WTC11 (cell line): ENCODE results near the gene PARK7. TPM values are rescaled to one million over a fixed set of nuclear protein-coding genes. Genes with fewer than 3 reads are reported as not detected.
A peak's percentile ranks its signal among the peaks of the same experiment; 100 is the strongest.
"Not testable (repeated sequence)": the region's sequence is repeated elsewhere in the genome, so short reads cannot be mapped to it uniquely, and the experiment has no call there.

Source experiments
- ATAC-seq: fragments of 200-7000 bp; cut with Tn5 transposase; 2 replicates; pipeline ENCODE4 v1.10.0; 2021; ENCODE audit warnings: mild to moderate bottlenecking, moderate library complexity
- CTCF ChIA-PET: fragments of 300-600 bp; sonication (Branson Sonifier 250); formaldehyde crosslinking; loops from one replicate; lab custom pipeline; 2021; ENCODE audit warnings: antibody characterized with exemption; lab: Charles Lee
- POLR2A ChIA-PET: fragments of 350-600 bp; sonication (Branson Sonifier 250); formaldehyde crosslinking; loops from one replicate; lab custom pipeline; 2021; ENCODE audit warnings: antibody characterized with exemption; lab: Charles Lee
- DNase-seq: peaks from one replicate; pipeline ENCODE4 v3.0.0; 2021; ENCODE audit warnings: low spot score
- H3K27ac Mint-ChIP-seq: 2 replicates; pipeline ENCODE4 v1.8.0; 2021; ENCODE audit warnings: mixed read lengths
- H3K27me3 Mint-ChIP-seq: 2 replicates; pipeline ENCODE4 v1.8.0; 2021; ENCODE audit warnings: low read depth, mild to moderate bottlenecking, moderate library complexity, mixed read lengths
- H3K36me3 Mint-ChIP-seq: 2 replicates; pipeline ENCODE4 v1.8.0; 2021; ENCODE audit warnings: mixed read lengths
- H3K4me1 Mint-ChIP-seq: 2 replicates; pipeline ENCODE4 v1.8.0; 2022; ENCODE audit warnings: mixed read lengths
- H3K4me3 Mint-ChIP-seq: 2 replicates; pipeline ENCODE4 v1.8.0; 2021; ENCODE audit warnings: mild to moderate bottlenecking, moderate library complexity, mixed read lengths
- H3K9me3 Mint-ChIP-seq: 2 replicates; pipeline ENCODE4 v1.8.0; 2021; ENCODE audit warnings: mixed read lengths
- EMX1 ChIP-seq: fragments of 250-450 bp; sonication (Bioruptor Pico); IDR thresholded peaks from 2 replicates; pipeline ENCODE4 v1.8.0; 2021; ENCODE audit warnings: mild to moderate bottlenecking
- ETV6 ChIP-seq: sonication (generic); formaldehyde crosslinking; IDR thresholded peaks from 2 replicates; pipeline ENCODE4 v1.8.1; 2022; ENCODE audit warnings: mild to moderate bottlenecking, missing genetic modification reagents
- GRHL2 ChIP-seq: fragments of 250-450 bp; sonication (Bioruptor Pico); IDR thresholded peaks from 2 replicates; pipeline ENCODE4 v1.8.0; 2022; ENCODE audit warnings: mild to moderate bottlenecking, moderate library complexity; ENCODE audit not compliant: insufficient replicate concordance, severe bottlenecking
- HMGA2 ChIP-seq: fragments of 250-450 bp; sonication (Bioruptor Pico); IDR thresholded peaks from 2 replicates; pipeline ENCODE4 v1.4.0; 2021; ENCODE audit warnings: mild to moderate bottlenecking, moderate library complexity
- JAZF1 ChIP-seq: fragments of 250-450 bp; sonication (Bioruptor Pico); IDR thresholded peaks from 2 replicates; pipeline ENCODE4 v1.9.0; 2021; ENCODE audit warnings: moderate library complexity, mild to moderate bottlenecking, inconsistent platforms
- NFATC4 ChIP-seq: fragments of 250-450 bp; sonication (Bioruptor Pico); IDR thresholded peaks from 2 replicates; pipeline ENCODE4 v1.9.0; 2021; ENCODE audit warnings: mild to moderate bottlenecking
- SMAD3 ChIP-seq: sonication (generic); formaldehyde crosslinking; IDR thresholded peaks from 2 replicates; pipeline ENCODE4 v1.8.0; 2022; ENCODE audit warnings: missing genetic modification reagents, mild to moderate bottlenecking, borderline replicate concordance
- TCF7 ChIP-seq: sonication (generic); formaldehyde crosslinking; IDR thresholded peaks from 2 replicates; pipeline ENCODE4 v1.8.0; 2022; ENCODE audit warnings: mild to moderate bottlenecking, low read depth, missing genetic modification reagents, moderate library complexity
- TEAD4 ChIP-seq: sonication (generic); formaldehyde crosslinking; IDR thresholded peaks from 2 replicates; pipeline ENCODE4 v1.8.0; 2022; ENCODE audit warnings: mild to moderate bottlenecking, missing genetic modification reagents
- ZNF232 ChIP-seq: sonication (generic); formaldehyde crosslinking; IDR thresholded peaks from 2 replicates; pipeline ENCODE4 v1.8.0; 2022; ENCODE audit warnings: mild to moderate bottlenecking, missing genetic modification reagents
- ZNF317 ChIP-seq: sonication (generic); formaldehyde crosslinking; IDR thresholded peaks from 2 replicates; pipeline ENCODE4 v1.8.1; 2023; ENCODE audit warnings: low read depth, mild to moderate bottlenecking, moderate library complexity, missing genetic modification reagents, borderline replicate concordance
- ZNF423 ChIP-seq: fragments of 250-450 bp; sonication (Bioruptor Pico); IDR thresholded peaks from 2 replicates; pipeline ENCODE4 v2.1.2; 2022; ENCODE audit warnings: mild to moderate bottlenecking, moderate library complexity
- ZNF671 ChIP-seq: fragments of 250-450 bp; sonication (Bioruptor Pico); IDR thresholded peaks from 2 replicates; pipeline ENCODE4 v1.8.0; 2021; ENCODE audit warnings: mild to moderate bottlenecking
- total RNA-seq: library from RNA; stranded (reverse); gene quantifications from 3 replicates; pipeline ENCODE4 v1.2.3, GENCODE V29; 2021
- TF ChIP-seq, protein P1 (sequence below): sonication (generic); formaldehyde crosslinking; IDR thresholded peaks from 2 replicates; pipeline ENCODE4 v1.8.1; 2022; ENCODE audit warnings: mild to moderate bottlenecking, moderate library complexity, missing genetic modification reagents
- TF ChIP-seq, protein P2 (sequence below): fragments of 250-450 bp; sonication (Bioruptor Pico); IDR thresholded peaks from 2 replicates; pipeline ENCODE4 v1.9.0; 2021; ENCODE audit warnings: moderate library complexity, mild to moderate bottlenecking, inconsistent platforms, borderline replicate concordance
- TF ChIP-seq, protein P3 (sequence below): sonication (generic); formaldehyde crosslinking; IDR thresholded peaks from 2 replicates; pipeline ENCODE4 v1.8.0; 2022; ENCODE audit warnings: mild to moderate bottlenecking, missing genetic modification reagents
- TF ChIP-seq, protein P4 (sequence below): sonication (generic); formaldehyde crosslinking; conservative IDR thresholded peaks from 2 replicates; pipeline ENCODE4 v1.8.1; 2022; ENCODE audit warnings: mild to moderate bottlenecking, missing genetic modification reagents
- TF ChIP-seq, protein P5 (sequence below): sonication (generic); formaldehyde crosslinking; IDR thresholded peaks from 2 replicates; pipeline ENCODE4 v1.8.0; 2022; ENCODE audit warnings: missing genetic modification reagents
- TF ChIP-seq, protein P6 (sequence below): sonication (generic); formaldehyde crosslinking; IDR thresholded peaks from 2 replicates; pipeline ENCODE4 v1.8.0; 2022; ENCODE audit warnings: mild to moderate bottlenecking, missing genetic modification reagents
- TF ChIP-seq, protein P7 (sequence below): sonication (generic); formaldehyde crosslinking; IDR thresholded peaks from 2 replicates; pipeline ENCODE4 v1.8.0; 2022; ENCODE audit warnings: mild to moderate bottlenecking, missing genetic modification reagents

The PARK7 gene
- total RNA-seq, 1 experiment from 2014 or later: 337 TPM

DNA sequence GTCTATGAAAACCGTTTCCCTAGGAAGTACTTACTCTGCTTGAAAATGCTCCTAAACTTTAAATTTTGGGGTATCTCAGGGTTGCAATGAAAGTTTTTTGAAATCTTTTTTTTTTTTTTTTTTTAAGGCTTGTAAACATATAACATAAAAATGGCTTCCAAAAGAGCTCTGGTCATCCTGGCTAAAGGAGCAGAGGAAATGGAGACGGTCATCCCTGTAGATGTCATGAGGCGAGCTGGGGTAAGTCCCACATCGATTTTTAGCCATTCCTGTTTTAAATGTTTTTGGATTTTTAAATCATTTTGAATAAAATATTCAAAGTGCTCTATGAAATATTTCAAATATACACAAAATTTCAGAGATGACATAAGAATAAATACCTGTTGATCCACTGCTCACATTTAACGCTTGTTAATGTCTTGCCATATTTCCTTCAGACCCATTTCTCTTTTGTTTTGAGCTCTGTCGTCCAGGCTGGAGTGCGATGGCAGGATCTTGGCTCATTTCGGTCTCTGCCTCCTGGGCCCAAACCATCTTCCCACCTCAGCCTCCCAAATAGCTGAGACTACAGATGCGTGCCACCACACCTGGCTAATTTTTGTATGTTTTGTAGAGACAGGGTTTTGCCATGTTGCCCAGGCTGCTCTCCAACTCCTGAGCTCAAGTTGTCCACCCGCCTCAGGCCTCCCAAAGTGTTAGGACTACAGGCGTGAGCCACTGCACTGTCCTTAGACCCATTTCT lies 1.3 kb downstream of the PARK7 start:
- ATAC-seq (no peak), DNase-seq (no peak)
- H3K9me3 Mint-ChIP-seq: no peaks in the 10 kb centered on the region
- H3K27me3 Mint-ChIP-seq: no peaks in the 10 kb centered on the region
- peak overlapping the region; percentile 100 for H3K4me3 Mint-ChIP-seq
- H3K27ac Mint-ChIP-seq: no peak overlapping the region
- TF ChIP-seq ZNF423 (CRISPR knock-in tag) (no peak), GRHL2 (CRISPR knock-in tag) (no peak), TCF7 (CRISPR knock-in tag) (no peak), ZNF671 (CRISPR knock-in tag) (no peak), SMAD3 (CRISPR knock-in tag) (no peak), ZNF232 (CRISPR knock-in tag) (no peak), ZNF317 (no peak), ETV6 (CRISPR knock-in tag) (no peak), NFATC4 (CRISPR knock-in tag) (no peak), HMGA2 (CRISPR knock-in tag) (no peak), EMX1 (CRISPR knock-in tag) (no peak), TEAD4 (CRISPR knock-in tag) (no peak), JAZF1 (CRISPR knock-in tag) (no peak)
- TF ChIP-seq, protein P1, sequence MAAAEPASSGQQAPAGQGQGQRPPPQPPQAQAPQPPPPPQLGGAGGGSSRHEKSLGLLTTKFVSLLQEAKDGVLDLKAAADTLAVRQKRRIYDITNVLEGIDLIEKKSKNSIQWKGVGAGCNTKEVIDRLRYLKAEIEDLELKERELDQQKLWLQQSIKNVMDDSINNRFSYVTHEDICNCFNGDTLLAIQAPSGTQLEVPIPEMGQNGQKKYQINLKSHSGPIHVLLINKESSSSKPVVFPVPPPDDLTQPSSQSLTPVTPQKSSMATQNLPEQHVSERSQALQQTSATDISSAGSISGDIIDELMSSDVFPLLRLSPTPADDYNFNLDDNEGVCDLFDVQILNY (CRISPR knock-in tag): no peak
- TF ChIP-seq, protein P2, sequence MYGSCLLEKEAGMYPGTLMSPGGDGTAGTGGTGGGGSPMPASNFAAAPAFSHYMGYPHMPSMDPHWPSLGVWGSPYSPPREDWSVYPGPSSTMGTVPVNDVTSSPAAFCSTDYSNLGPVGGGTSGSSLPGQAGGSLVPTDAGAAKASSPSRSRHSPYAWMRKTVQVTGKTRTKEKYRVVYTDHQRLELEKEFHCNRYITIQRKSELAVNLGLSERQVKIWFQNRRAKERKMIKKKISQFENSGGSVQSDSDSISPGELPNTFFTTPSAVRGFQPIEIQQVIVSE (CRISPR knock-in tag): no peak
- TF ChIP-seq, protein P3, sequence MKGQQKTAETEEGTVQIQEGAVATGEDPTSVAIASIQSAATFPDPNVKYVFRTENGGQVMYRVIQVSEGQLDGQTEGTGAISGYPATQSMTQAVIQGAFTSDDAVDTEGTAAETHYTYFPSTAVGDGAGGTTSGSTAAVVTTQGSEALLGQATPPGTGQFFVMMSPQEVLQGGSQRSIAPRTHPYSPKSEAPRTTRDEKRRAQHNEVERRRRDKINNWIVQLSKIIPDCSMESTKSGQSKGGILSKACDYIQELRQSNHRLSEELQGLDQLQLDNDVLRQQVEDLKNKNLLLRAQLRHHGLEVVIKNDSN: no peak
- TF ChIP-seq, protein P4, sequence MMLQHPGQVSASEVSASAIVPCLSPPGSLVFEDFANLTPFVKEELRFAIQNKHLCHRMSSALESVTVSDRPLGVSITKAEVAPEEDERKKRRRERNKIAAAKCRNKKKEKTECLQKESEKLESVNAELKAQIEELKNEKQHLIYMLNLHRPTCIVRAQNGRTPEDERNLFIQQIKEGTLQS: no peak
- TF ChIP-seq, protein P5, sequence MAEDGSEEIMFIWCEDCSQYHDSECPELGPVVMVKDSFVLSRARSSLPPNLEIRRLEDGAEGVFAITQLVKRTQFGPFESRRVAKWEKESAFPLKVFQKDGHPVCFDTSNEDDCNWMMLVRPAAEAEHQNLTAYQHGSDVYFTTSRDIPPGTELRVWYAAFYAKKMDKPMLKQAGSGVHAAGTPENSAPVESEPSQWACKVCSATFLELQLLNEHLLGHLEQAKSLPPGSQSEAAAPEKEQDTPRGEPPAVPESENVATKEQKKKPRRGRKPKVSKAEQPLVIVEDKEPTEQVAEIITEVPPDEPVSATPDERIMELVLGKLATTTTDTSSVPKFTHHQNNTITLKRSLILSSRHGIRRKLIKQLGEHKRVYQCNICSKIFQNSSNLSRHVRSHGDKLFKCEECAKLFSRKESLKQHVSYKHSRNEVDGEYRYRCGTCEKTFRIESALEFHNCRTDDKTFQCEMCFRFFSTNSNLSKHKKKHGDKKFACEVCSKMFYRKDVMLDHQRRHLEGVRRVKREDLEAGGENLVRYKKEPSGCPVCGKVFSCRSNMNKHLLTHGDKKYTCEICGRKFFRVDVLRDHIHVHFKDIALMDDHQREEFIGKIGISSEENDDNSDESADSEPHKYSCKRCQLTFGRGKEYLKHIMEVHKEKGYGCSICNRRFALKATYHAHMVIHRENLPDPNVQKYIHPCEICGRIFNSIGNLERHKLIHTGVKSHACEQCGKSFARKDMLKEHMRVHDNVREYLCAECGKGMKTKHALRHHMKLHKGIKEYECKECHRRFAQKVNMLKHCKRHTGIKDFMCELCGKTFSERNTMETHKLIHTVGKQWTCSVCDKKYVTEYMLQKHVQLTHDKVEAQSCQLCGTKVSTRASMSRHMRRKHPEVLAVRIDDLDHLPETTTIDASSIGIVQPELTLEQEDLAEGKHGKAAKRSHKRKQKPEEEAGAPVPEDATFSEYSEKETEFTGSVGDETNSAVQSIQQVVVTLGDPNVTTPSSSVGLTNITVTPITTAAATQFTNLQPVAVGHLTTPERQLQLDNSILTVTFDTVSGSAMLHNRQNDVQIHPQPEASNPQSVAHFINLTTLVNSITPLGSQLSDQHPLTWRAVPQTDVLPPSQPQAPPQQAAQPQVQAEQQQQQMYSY (CRISPR knock-in tag): no peak
- TF ChIP-seq, protein P6, sequence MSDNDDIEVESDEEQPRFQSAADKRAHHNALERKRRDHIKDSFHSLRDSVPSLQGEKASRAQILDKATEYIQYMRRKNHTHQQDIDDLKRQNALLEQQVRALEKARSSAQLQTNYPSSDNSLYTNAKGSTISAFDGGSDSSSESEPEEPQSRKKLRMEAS (CRISPR knock-in tag): no peak
- TF ChIP-seq, protein P7, sequence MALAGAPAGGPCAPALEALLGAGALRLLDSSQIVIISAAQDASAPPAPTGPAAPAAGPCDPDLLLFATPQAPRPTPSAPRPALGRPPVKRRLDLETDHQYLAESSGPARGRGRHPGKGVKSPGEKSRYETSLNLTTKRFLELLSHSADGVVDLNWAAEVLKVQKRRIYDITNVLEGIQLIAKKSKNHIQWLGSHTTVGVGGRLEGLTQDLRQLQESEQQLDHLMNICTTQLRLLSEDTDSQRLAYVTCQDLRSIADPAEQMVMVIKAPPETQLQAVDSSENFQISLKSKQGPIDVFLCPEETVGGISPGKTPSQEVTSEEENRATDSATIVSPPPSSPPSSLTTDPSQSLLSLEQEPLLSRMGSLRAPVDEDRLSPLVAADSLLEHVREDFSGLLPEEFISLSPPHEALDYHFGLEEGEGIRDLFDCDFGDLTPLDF (CRISPR knock-in tag): no peak
- H3K36me3 Mint-ChIP-seq: peaks cover 42% of the 10 kb centered on the region
- ChIA-PET CTCF (interaction anchor here (1.5 kb wide), 1 partner anchor 12 kb away, joined by 10 read pairs; no protein-coding TSS in a partner anchor), POLR2A (interaction anchor here (0.6 kb wide), 1 partner anchor 294 kb away, joined by 3 read pairs; no protein-coding TSS in a partner anchor)
- H3K4me1 Mint-ChIP-seq: peaks cover 11% of the 10 kb centered on the region; the same call in 1 of the 2 replicates

DNA sequence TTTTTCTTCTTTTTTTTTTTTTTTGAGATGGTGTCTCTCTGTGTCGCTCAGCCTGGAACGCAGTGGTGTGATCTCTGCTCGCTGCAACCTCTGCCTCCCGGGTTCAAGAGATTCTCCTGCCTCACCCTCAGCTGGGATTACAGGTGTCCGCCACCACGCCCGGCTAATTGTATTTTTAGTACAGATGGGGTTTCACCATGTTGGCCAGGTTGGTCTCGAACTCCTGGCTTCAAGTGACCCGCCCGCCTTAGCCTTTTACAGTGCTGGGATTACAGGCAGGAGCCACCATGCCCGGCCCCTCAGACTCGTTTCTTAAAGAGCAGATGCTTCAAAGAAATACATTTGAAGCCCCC lies 1.8 kb downstream of the PARK7 start:
- H3K36me3 Mint-ChIP-seq: peaks cover 42% of the 10 kb centered on the region
- H3K27me3 Mint-ChIP-seq, H3K27ac Mint-ChIP-seq, ATAC-seq, DNase-seq, POLR2A ChIA-PET, H3K9me3 Mint-ChIP-seq: not testable (repeated sequence)
- peaks cover 11% of the 10 kb centered on the region; the same call in 1 of the 2 replicates for H3K4me1 Mint-ChIP-seq
- CTCF ChIA-PET: interaction anchor here (1.5 kb wide), 1 partner anchor 12 kb away, joined by 10 read pairs; no protein-coding TSS in a partner anchor
- H3K4me3 Mint-ChIP-seq: peak overlapping the region; percentile 100

DNA sequence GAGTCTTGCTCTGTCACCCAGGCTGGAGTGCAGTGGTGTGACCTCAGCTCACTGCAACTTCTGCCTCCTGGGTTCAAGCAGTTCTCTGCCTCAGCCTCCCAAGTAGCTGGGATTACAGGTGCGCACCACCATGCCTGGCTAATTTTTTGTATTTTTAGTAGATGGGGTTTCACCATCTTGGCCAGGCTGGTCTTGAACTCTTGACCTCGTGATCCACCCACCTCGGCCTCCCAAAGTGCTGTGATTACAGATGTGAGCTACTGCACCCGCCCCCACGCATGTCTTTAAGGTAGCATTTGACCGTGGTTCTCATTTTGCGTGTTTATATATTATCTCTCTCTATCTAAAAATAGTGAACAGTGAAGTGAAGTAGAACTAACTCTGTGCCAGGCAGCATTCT lies 2.3 kb downstream of the PARK7 start:
- CTCF ChIA-PET, POLR2A ChIA-PET, H3K27ac Mint-ChIP-seq, ATAC-seq, H3K9me3 Mint-ChIP-seq, DNase-seq, H3K27me3 Mint-ChIP-seq: not testable (repeated sequence)
- Mint-ChIP-seq H3K4me1 (peaks cover 11% of the 10 kb centered on the region; the same call in 1 of the 2 replicates), H3K36me3 (peaks cover 46% of the 10 kb centered on the region), H3K4me3 (peak overlapping the region; percentile 100)
